HG03439 (cell line): ENCODE results near the gene CACNA1I.

Experiments used
- ATAC-seq: cut with Tn5 transposase; IDR thresholded peaks from one replicate; pipeline ENCODE4 v1.9.1; 2021; ENCODE audit warnings: mild to moderate bottlenecking, moderate library complexity; ENCODE audit not compliant: unreplicated experiment

The CACNA1I gene

GRCh38 chr22:39686776-39687525, 116.4 kb downstream of the CACNA1I start:
- no peak for ATAC-seq

- ATAC-seq = no peak
Measured at GRCh38 chr22:39688186-39688785, 117.7 kb downstream of the CACNA1I start.

GRCh38 chr22:39689421-39689820, 118.9 kb downstream of the CACNA1I start:
- no peak for ATAC-seq

- no peak for ATAC-seq
Measured at GRCh38 chr22:39690881-39691605, 120.5 kb downstream of the CACNA1I start.

GRCh38 chr22:39693943-39694500, 123.5 kb downstream of the CACNA1I start:
- ATAC-seq = no peak

- no peak for ATAC-seq
Measured at GRCh38 chr22:39697790-39698430, 127.4 kb downstream of the CACNA1I start.

GRCh38 chr22:39699631-39700360, 129.2 kb downstream of the CACNA1I start:
- no peak for ATAC-seq

- no peak for ATAC-seq
Measured at GRCh38 chr22:39700565-39700964, 130.0 kb downstream of the CACNA1I start.

GRCh38 chr22:39703091-39703490, 132.5 kb downstream of the CACNA1I start:
- no peak for ATAC-seq

- no peak for ATAC-seq
Measured at GRCh38 chr22:39703928-39704639, 133.5 kb downstream of the CACNA1I start.

- ATAC-seq = no peak
Measured at GRCh38 chr22:39705386-39705785, 134.8 kb downstream of the CACNA1I start.

GRCh38 chr22:39706376-39707140, 136.0 kb downstream of the CACNA1I start:
- ATAC-seq = no peak

GRCh38 chr22:39707351-39707750, 136.8 kb downstream of the CACNA1I start:
- ATAC-seq = no peak

GRCh38 chr22:39707816-39708215, 137.3 kb downstream of the CACNA1I start:
- ATAC-seq = no peak

- no peak for ATAC-seq
Measured at GRCh38 chr22:39710380-39711150, 140.0 kb downstream of the CACNA1I start.

GRCh38 chr22:39712081-39712480, 141.5 kb downstream of the CACNA1I start:
- ATAC-seq = no peak

- ATAC-seq = no peak
Measured at GRCh38 chr22:39712751-39713525, 142.4 kb downstream of the CACNA1I start.
